Measurements from ENCODE around the gene PCBP2. TPM values are rescaled to one million over a fixed set of nuclear protein-coding genes. Genes with fewer than 3 reads are reported as not detected.

The PCBP2 gene
- total RNA-seq, result 379 and 479 TPM in 2 replicates

DNA sequence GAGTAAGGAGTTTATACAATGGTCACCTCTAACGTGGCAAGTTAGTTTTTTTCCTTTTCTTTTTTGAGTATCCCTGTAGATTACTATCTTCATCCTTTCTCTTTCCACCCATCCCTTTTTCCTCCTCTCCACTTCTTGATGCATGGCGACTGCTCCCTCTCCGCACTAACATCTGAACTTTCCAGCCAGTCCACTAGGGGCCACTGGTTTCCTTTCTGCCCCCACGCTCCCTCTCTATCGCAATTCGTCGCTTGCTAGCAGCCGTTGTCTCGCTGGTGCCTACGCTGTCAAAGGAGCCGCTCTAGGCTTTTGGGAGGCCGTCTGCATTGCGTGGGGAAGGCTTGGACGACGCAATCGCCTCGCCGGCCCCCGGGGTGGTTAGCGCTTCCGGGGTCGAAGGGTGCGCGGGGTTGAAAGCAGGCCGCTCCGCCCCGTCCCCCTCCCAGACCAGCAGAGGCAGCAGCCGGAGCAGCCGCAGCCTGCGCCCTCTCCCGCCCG lies at the start of gene PCBP2:
Gene PCBP2, plus strand, starts transcription at position 442 of the 498 bp plus-strand sequence. CDS start 2,699 bp downstream, outside the sequence.

DNA sequence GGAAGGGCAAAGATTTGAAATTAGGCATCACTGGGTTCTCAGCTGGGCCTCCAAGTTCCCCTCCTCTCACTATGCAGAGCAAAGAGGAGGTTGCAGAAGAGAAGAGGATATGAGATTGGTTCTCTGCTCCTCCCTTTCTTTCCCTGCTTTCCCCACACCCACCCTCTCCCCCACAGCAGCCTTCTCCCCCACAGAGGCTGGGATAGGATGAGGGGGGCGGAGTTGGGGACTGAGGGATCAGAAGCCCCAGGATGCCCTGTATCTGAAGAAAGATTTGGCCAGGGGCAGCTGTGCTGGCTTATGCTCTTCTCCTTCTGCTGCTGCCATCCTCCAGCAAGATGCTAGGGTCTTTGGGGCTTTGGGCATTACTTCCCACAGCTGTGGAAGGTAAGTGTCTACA lies 28.3 kb upstream of the PCBP2 start, which contains the start of gene AMHR2:
Gene AMHR2, plus strand, starts transcription at position 259 of the 400 bp plus-strand sequence. Its CDS starts 80 bp downstream, at position 339.

GRCh38 chr12:53441040-53441833 lies 10.7 kb upstream of the PCBP2 start, which contains the start of gene PRR13:
Gene PRR13 (plus strand): TSS chr12:53441734. CDS start chr12:53442715, 981 bp downstream.

GRCh38 chr12:53499266-53500141 lies 47.6 kb downstream of the PCBP2 start, which contains the start of gene MAP3K12:
Gene MAP3K12 (minus strand): TSS chr12:53499458. CDS start chr12:53487391, 12,067 bp downstream.

DNA sequence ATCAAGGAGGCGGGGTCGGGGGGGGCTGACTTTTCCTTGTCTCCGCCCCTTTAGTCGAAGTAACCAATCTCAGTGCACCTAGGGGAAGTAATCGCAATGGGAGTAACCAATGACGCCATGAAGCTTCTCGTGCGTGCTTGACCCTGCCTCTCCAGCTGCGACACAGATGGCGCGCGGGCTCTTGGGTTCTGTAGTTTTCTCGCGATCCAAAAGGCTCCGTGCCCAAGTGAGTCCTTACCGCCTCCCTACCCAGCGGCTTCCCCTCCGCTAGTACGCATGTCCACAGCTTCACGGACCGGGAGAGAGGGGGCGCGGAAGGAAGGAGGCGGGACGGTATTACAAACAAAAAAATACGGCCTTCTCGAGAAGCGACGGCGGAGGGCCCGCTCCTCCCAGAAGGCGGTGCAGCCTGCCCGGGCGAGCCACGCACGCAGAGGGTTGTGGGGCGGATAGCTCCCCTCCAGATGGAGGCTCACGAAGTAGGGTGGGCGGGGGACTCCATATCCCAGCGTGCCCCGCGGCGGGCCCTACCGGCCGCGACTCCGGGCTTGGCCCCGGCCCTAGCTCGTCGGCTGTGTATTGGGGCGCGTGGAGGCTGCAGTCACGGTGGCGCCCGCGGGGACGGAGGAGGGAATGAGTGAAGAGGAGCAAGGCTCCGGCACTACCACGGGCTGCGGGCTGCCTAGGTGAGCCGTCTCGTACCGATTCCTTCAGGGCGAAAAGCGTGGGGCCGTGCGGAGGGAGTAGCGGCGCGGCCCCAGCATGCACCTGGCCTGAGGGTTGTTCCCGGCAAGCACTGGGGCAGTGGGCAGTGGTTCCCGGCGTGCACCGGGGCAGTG lies 49.1 kb downstream of the PCBP2 start, which contains the start of gene TARBP2:
Gene TARBP2, plus strand, starts transcription at position 508 of the 839 bp plus-strand sequence. Its CDS starts 126 bp downstream, at position 634.

DNA sequence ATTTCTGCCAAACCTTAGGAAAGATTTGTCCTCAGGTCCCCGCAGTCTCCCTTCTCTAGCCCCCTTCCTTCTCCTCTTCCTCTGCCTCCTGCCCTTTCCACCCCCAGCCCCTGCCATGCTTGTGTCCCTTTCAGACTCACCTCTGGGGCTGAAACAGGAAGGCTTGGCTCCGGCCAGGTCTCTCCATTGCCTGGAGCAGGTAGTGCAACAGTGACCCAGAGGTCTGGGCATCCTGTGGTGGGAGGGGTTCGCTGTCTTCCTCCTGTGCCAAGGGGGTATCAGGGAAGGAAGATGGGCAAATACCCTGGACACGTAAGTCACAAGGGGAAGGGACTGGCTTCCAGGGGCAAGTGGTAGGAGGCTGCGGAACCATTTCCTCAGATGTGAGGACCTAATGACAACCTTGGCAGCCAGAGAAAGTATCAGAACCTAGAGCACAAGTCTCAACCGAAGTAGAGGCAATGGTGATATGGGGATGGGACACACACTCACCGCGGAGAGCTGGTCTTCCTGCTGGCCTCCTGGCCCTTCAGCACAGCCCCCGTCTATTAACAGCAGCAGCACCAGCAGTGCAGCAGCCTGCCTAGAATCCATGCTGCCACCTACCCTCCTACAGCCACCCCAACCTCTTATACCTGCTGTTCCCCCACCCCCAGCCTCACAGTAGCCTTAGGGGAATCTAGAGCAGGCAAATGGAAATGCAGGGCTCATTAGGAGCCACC lies 55.1 kb downstream of the PCBP2 start, which contains the start of gene NPFF:
Gene NPFF, minus strand, starts transcription at position 604 of the 722 bp plus-strand sequence. Its CDS starts 10 bp downstream, at position 594.

Other genes starting within 250 kb of the PCBP2 start
- gene ITGB7, start 244.9 kb upstream of the PCBP2 start, total RNA-seq, result under 0.01 and 0.09 TPM in 2 replicates
- 12.3 and 16.5 TPM in 2 replicates for gene RARG, start 219.9 kb upstream of the PCBP2 start, total RNA-seq
- gene ESPL1, start 183.8 kb upstream of the PCBP2 start, total RNA-seq, result 1.3 and 1.5 TPM in 2 replicates
- 495 and 525 TPM in 2 replicates for gene PFDN5, start 156.6 kb upstream of the PCBP2 start, total RNA-seq
- 34.6 and 41.9 TPM in 2 replicates for gene MYG1, start 152.4 kb upstream of the PCBP2 start, total RNA-seq
- 23.7 and 24.4 TPM in 2 replicates for gene AAAS, start 130.5 kb upstream of the PCBP2 start, total RNA-seq
- not detected in 2 replicates for gene SP7, start 115.7 kb upstream of the PCBP2 start, total RNA-seq
- 30.2 and 36.9 TPM in 2 replicates for gene SP1, start 71.9 kb upstream of the PCBP2 start, total RNA-seq
- not detected in 2 replicates for gene AMHR2, start 28.2 kb upstream of the PCBP2 start, total RNA-seq
- 11.2 and 11.8 TPM in 2 replicates for gene PRR13, start 10.4 kb upstream of the PCBP2 start, total RNA-seq
- gene MAP3K12, start 47.4 kb downstream of the PCBP2 start, total RNA-seq, result 3.1 and 5.1 TPM in 2 replicates
- 32.4 and 37.1 TPM in 2 replicates for gene TARBP2, start 49.2 kb downstream of the PCBP2 start, total RNA-seq
- not detected in 2 replicates for gene NPFF, start 55.4 kb downstream of the PCBP2 start, total RNA-seq
- 8.0 and 9.7 TPM in 2 replicates for gene ATF7, start 174.3 kb downstream of the PCBP2 start, total RNA-seq
- 123 and 126 TPM in 2 replicates for gene ATP5MC2, start 224.0 kb downstream of the PCBP2 start, total RNA-seq

All from dermis lymphatic vessel endothelial cell (primary cell).